GM19467 (cell line): ENCODE measurements around the gene AOC3.

ENCODE experiments used
- ATAC-seq: cut with Tn5 transposase; IDR thresholded peaks from one replicate; pipeline ENCODE4 v1.9.1; 2021; ENCODE audit warnings: mild to moderate bottlenecking, moderate library complexity; ENCODE audit not compliant: unreplicated experiment

AOC3 gene, protein sequence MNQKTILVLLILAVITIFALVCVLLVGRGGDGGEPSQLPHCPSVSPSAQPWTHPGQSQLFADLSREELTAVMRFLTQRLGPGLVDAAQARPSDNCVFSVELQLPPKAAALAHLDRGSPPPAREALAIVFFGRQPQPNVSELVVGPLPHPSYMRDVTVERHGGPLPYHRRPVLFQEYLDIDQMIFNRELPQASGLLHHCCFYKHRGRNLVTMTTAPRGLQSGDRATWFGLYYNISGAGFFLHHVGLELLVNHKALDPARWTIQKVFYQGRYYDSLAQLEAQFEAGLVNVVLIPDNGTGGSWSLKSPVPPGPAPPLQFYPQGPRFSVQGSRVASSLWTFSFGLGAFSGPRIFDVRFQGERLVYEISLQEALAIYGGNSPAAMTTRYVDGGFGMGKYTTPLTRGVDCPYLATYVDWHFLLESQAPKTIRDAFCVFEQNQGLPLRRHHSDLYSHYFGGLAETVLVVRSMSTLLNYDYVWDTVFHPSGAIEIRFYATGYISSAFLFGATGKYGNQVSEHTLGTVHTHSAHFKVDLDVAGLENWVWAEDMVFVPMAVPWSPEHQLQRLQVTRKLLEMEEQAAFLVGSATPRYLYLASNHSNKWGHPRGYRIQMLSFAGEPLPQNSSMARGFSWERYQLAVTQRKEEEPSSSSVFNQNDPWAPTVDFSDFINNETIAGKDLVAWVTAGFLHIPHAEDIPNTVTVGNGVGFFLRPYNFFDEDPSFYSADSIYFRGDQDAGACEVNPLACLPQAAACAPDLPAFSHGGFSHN

DNA sequence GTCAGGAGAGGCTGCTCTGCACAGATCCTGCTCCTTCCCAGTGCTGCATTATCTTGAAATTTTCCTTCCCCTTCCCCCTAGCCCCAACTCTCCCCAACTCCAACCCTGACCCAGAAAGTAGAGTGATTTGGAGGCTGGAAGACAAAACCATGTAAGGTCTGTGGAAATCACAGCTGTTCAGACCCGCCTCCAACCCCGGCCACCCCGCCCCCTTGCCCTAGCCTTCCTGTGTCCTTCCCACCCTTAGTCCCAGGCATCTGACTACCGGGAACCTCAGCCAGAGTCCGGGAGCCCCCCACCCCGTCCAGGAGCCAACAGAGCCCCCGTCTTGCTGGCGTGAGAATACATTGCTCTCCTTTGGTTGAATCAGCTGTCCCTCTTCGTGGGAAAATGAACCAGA, at the start of gene AOC3:
AOC3 (plus strand) TSS at position 246 of the 400 bp plus-strand sequence; CDS start at position 391, 145 bp downstream.
- ATAC-seq = no peak

DNA sequence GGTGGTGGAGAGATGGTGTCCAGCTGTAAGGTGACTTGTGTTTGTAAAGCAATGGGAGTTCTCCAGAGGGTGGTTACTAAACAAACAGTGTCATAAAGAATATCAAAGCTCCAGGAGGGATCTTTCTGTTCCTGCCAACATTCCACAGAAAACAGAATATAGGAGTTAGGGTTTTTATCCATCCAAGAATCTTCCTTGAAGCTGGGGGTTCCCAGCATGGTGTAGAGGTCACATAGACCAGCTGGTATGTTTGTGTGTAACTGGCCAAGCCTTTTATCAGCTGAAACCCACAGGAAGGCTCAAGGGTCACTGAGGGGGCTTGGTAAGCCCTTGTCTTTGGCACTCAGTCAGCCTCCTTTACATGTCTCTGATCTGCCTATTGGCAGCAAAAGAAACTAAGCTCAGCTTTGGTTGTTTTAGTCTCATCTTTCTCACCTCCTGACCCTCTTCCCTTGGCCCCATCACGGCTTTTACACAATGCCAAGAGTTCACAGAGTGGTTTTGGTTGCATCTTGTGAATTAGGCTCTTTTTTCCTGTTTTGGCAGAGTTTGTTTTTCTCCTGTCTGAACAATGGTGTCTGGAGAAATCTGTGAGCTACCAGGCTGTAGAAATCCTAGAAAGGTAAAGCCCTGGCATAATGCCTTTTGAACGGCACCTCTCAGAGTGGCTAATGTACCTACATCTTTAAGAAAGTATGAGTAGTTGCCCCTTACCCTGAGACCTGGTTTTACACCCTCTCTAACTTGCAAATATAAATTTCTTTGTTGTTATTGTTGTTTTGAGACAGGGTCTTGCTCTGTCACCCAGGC, 47.7 kb upstream of the AOC3 start:
- ATAC-seq = no peak

DNA sequence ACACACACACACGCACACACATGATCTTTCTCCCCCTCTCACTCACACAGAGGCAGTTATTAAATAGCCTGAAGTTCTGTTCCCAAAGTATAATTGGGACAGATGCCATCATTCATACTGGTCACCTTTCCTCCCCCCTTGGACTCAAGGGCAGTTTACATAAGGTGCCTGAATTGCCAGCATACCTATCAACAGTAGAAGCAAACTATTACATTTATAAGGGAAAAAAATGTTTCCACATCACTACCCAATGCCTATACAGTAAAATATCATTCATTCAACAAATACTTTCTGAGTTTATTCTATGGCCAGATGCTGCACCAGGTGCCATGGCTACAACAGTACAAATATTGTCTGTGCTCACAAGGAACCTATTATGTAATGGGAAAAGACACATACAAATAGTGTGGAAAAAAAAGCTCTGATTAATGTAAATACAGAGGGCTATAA, 46.1 kb upstream of the AOC3 start:
- no peak for ATAC-seq

DNA sequence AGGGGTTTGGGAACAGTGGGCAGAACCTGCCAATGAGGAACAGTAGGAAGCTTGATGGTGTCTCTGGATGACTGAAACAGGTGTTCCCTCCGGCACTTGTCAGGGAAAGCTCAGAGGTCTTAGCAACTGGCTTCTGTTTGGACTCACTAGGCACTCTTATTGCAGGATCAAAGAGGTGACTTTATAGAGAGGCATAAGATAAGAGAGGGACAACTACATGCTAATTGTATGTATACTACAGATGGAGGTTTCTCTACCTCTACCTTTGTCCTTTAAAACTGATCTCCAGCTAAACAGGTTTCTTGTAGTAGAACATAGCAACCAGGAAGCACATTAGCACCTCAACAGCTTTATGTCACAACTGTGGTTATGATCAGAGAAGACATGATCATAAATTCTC, 44.8 kb upstream of the AOC3 start:
- no peak for ATAC-seq

DNA sequence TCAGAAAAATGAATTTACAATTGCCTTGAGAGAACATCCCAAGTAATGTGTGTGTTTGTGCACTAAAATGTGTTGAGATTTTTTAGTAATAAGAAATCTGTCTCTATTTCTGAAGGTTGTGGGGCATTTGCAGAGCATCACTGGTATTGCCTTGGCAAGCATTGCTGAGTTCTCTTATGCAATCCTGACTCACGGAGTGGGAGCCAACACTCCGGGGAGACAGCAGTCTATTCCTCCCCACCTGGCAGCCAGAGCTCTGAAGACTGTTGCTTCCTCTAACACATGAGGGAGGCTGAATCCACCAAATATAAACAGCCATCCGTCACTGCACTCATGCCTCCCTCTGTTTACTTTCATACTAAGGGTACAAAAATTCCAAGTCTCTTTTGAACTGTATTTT, 41.7 kb upstream of the AOC3 start:
- no peak for ATAC-seq

DNA sequence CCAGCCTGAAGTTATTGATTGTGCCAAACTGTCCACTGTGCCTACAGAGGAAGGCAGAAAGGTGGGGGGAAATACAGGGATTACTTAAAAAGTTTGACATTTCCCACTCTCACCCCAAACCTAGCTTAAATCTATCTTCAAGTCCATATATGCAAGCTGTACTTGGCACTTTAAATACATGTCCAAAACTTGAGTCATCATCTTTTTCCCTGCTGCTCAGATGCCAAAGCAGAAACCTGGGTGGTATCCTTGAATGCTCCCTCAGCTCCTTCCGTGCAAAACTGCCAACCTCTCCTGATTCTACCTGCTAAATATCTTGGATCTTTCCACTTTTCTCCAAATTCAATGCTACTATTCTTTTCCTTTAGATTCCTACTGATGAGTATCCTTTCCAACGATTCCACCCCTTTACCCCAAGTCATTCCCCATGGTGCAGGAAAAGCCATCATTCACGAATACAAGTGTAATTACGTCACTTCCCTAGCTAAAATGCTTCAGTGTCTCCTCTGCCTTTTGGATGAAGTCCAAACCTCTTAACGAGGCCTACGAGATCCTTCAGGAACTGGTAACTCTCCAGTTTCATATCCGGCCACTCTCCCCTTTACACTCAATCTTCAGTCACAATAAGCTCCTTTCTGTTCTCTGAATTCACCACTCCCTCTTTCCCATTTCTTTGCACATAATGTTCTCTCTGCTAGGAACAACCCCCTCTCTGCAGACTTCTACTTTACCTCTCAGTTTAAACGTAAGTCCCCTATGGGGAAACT, 36.2 kb upstream of the AOC3 start:
- ATAC-seq = no peak

DNA sequence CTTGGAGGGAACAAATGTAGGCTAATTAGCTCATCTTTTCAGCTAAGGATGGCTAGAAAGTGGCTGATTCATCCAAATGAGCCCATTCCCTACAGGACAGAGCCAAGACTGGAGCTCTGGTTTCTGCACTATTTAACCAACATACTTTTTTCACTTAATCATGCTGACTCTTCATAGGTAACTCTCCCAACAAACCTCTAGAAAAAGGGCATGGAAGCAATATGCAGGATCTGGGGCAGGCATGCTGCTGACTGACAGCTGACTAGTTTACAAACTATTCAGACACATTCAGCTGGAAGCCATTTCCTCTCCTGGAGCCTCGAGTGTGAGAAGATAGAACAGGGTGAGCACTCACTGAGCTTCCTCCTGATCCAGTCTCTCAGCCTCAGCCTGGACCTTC, 33.1 kb upstream of the AOC3 start:
- ATAC-seq = no peak

DNA sequence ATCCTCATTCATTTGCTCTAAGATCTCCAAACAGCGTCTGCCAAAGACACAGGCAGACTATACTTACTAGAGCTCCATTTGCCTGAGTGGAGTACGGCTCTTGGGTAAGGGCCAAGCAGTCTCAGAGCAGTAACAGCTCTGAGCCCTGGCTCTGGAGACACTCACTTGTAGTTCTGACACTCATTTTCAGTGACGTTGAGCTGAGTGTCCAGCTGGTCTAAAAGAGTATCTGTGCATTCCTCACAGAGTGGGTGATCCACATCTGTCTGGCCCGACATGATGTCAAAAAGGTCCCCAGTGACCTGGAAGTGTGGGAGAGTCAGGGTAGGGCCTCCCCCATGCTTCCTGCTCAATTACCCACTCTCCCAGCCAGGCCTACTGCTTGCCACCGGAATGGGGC, 32.6 kb upstream of the AOC3 start:
- no peak for ATAC-seq

DNA sequence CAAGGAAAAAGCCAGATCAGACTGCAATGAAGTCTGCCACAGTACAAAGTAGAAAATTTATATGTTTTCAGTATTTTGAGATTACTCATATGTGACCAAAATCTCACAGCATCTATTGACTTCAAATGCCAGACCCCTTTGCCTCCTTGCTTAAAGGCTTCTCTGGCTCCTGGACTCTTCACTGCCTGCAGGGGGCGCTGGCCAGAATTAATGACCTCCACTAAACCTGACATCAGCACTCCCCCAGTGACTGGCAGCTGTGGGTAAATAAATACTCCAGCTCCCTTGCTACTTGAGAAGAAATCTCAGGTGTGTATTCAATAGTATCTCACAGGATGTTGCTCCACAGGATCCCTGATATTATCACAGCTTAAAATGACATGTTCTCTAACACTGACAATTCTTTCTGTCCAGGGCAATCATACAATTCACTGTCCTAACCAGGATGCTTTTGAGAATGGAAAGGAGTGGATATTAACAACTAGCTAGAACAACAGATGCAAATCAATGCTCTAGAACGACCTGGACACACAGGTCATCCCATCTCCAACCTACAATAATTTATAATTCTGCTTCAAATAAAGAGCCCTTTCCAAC, 31.0 kb upstream of the AOC3 start:
- ATAC-seq = no peak

DNA sequence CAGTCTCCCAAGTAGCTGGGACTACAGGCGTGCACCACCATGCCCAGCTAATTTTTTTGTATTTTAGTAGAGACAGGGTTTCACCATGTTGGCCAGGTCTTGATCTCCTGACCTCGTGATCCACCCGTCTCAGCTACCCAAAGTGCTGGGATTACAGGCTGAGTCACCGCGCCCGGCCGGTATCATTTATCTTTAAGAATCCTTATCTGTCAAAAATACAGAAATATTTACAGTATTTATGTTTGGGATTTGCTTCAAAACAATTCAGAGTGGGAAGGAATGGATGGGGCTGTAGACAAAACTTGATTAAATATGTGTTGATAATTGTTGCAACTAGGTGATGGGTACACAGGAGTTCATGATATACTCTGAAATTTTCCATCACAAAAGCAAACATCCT, 29.8 kb upstream of the AOC3 start:
- ATAC-seq = no peak

DNA sequence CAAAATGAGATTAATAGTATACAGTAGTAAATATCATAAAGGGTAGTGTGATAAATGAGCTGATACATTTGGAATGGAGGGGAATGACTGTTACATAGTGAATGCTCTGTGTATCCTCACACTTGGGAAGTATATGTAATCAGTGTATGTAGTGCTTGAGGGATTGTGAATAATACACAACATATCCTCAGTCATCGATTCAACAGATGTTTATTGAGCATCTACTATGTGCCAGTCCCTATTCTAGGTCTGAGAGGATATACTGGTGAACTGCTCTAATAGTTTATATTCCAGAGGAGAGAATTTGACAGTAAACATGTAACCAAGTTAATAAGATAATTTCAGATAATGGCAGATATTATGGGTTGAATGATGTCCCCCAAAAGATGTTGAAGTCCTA, 23.5 kb upstream of the AOC3 start:
- ATAC-seq = no peak

DNA sequence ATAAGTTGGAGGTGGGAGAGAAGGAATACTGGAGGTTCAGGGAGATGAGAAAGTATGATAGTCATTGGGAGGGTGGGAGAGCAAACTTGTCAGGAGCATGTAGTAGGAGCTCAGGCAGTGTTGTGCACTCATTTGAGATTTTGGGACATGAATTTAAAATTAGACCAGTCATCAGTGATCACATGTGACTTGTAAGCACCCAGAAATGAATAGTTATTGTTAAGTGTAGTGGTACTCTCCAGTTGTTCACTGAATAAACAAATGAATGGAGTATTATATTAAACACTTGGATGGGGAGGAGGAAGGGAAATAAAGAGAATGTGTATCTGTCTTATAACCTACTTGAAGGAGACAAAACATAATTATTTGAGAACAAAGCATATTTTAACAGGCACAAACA, 20.0 kb upstream of the AOC3 start:
- no peak for ATAC-seq

DNA sequence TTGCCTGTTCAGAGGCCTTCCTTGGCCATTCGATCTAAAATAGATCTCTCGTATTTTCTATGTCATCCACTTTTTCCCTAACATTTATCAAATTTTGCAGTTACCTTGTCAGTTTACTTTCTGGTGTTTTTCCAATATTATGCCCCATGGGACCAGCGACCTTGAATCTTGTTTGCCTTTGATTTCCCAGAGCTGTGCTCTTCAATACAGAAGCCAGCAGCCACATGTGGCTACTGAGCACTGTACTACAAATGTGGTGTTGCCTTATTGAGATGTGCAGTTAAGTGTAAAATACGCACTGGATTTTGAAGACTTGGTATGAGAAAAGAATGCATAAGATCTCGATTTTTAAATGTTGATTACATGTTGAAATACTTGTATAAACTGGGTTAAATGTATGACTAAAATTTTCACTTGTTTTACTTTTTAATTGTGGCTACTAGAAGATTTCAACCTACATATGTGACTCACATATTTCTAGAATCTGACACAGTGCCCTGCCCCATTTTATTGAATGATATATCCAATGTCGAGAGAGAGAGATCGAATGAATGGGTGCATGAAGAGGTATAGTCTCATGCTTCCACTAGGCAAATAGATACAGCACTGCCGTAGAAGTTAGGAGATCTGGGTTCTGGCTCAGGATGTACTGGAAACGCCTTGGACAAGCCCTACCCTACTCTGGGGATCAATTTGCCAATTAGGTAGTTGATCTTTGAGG, 18.6 kb upstream of the AOC3 start:
- ATAC-seq = no peak

DNA sequence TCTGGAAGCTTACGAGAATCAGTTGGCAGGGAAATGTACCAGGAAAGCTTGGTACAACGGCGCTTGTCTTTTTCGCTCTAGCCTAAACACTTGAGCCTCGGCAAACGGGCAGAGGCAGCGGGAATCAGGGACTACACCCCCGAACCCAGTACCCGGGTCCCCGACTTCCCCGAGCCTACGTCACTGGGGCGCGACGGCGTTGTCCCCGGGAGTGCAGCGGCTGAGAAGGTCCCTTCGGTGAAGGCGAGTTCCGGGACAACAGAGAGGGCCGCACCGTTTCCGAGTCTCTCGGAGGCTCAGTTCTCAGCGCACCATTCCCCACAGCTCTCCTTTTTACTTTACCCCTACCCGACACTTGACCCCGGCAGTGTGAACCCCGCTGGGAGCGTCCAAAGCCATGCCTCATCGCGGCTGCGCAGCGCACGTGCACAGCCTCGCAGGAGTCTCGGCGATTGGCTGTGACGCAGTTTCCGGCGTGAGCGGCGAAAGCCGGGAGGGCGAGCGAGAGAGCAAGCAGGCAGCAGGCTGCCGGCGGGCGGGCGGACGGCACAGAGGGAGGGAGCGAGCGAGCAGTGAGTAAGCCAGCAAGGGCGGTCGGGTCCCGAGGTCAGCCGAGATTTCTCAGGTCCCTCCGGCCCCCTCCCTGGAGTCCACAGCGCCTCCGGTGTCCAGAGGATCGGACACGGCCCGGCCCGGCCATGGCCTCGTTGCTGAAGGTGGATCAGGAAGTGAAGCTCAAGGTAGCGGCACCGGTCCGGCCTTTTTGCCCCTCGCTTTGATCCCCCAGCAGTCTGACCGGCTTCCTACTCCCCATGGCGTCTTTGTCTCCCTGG, 17.8 kb upstream of the AOC3 start, which contains the start of gene PSME3:
PSME3 (plus strand) TSS at position 464 of the 833 bp plus-strand sequence; CDS start at position 699, 235 bp downstream.
- ATAC-seq = peak; percentile 86

DNA sequence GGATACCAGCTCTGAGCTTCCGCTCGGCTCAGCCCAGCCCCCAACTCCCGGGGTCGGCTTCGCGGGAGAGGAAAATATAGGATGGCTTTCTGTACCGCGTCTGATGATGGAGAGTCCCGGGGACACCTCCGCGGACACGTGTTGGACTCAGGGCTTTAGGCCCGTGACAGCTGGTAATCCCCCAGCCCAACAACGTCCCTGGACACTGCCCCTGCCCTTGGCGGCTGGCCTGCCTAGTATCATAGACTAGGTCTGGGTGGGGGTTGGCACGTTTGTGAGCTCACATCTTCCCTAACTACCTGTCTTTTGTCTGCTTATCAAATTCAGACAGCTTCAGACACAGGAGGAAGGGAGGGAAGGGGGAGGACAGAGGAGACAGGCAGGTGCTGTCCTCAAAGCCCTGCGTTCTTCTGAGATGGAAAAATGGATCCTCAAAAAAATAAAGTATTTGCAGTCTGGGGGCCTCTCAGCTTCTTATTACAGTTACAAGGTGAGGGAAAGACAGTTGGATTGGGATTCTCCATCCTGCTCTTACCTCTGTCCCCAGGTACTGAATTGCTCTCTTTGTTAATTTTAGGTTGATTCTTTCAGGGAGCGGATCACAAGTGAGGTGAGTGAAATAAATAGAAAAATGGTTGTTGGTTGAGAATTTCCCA, 17.1 kb upstream of the AOC3 start:
- no peak for ATAC-seq

DNA sequence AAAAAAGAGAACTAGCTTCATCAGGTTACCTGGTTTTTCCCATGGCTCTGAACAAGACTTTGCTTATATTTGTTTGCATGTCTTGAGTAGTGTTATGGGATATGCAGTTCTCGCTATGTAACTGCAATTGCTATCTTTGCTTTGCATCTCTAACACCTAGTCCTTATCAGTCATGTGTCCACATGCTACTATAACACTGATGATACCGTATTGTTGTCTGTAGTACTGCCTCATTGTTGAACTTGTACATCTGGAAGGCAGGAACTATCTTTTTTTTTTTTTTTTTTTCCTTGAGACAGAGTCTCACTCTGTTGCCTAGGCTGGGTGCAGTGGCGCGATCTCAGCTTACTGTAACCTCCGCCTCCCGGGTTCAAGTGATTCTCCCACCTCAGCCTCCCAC, 15.3 kb upstream of the AOC3 start:
- no peak for ATAC-seq

DNA sequence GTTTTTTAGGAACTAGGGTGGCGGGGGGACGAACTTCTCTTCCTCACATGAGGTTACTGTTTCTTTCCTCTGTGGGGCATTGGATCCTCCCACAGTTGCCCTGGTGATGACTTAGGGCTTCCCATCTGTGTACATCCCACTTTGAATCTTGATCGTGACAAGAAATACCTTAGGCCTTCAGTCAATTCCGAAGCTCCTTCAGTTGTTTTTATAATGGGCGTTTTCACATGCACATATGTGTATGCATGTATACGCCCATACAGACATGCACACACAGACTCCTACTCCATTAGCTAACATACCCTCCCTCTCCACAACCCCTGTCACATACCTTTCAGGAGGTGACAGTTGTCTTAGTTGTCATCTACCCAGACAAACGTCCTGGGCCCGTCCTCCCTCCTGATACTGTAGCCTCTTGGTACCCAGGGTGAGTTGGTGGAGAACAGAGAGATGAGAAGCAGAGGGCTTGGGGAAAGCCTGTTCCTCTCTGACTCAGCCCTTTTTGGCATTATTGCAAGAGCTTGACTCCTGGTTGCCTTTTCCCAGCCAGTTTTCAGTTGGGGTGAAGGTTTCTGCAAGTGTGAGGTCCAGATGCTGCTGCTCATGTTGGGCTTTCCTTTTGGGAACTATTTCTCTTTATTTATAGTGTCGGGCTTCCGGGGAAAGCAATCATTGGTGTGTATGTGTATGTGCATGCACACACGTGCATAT, 8.9 kb upstream of the AOC3 start:
- no peak for ATAC-seq
